DOHH2 (cell line): ENCODE measurements around the gene SHISA5.
A peak's percentile ranks its signal among the peaks of the same experiment; 100 is the strongest.

Experiments
- EZH2phosphoT487 ChIP-seq: fragments of 200-600 bp; sonication (generic); IDR thresholded peaks from 2 replicates; pipeline ENCODE4 v1.6.1; 2017; ENCODE audit warnings: borderline replicate concordance, mild to moderate bottlenecking, antibody characterized with exemption, low read length, moderate library complexity, mixed read lengths
- TF ChIP-seq, protein P1 (sequence below): fragments of 200-600 bp; sonication (generic); IDR thresholded peaks from one replicate; pipeline ENCODE4 v1.5.1; 2014; ENCODE audit warnings: antibody characterized with exemption, mild to moderate bottlenecking, low read depth, low read length; ENCODE audit not compliant: poor library complexity, severe bottlenecking

DNA sequence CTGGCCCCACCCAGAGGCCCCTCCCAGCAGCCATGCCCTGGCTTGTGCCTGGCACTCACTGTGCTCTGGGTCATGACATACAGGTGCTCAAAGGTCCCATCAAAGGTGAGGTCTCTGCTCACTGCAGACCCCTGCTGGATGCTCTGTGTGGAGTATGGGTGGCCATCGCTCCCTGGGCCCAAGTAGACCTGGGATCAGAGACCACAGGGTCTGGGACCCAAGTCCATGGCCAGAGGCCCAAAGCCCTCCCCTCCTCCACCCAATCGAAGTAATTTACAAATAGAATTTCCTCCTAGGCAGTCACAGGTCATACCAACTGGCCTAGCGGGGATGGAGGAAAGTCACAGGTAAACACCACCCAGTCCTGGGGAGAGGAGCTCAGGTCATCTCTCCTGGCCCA, 81.7 kb downstream of the SHISA5 start:
- TF ChIP-seq, protein P1, sequence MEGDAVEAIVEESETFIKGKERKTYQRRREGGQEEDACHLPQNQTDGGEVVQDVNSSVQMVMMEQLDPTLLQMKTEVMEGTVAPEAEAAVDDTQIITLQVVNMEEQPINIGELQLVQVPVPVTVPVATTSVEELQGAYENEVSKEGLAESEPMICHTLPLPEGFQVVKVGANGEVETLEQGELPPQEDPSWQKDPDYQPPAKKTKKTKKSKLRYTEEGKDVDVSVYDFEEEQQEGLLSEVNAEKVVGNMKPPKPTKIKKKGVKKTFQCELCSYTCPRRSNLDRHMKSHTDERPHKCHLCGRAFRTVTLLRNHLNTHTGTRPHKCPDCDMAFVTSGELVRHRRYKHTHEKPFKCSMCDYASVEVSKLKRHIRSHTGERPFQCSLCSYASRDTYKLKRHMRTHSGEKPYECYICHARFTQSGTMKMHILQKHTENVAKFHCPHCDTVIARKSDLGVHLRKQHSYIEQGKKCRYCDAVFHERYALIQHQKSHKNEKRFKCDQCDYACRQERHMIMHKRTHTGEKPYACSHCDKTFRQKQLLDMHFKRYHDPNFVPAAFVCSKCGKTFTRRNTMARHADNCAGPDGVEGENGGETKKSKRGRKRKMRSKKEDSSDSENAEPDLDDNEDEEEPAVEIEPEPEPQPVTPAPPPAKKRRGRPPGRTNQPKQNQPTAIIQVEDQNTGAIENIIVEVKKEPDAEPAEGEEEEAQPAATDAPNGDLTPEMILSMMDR: peak; percentile 50
- no peak for TF ChIP-seq EZH2phosphoT487
